Liver (tissue), 9 donors: ENCODE results near the gene SHC3. TPM values are rescaled to one million over a fixed set of nuclear protein-coding genes. Genes with fewer than 3 reads are reported as not detected.

Source experiments
- DNase-seq: peaks from one replicate; pipeline ENCODE4 v3.0.0-alpha.2; 2017; ENCODE audit warnings: low spot score
- H3K27ac ChIP-seq, 2 donors: one replicate each; pipeline ENCODE4 v1.7.0; 2013; ENCODE audit warnings: inconsistent platforms in 2 of 2, low read length in 2 of 2, control low read depth in 1 of 2, low read depth in 1 of 2, mild to moderate bottlenecking in 1 of 2
- H3K27me3 ChIP-seq, 4 donors: one replicate each; pipeline versions ENCODE4 v1.6.1 to v1.7.0; 2013; ENCODE audit warnings: low read length in 3 of 4, inconsistent platforms in 1 of 4, mild to moderate bottlenecking in 1 of 4, moderate library complexity in 1 of 4; ENCODE audit not compliant: control insufficient read depth in 4 of 4, insufficient read depth in 4 of 4
- H3K36me3 ChIP-seq, 4 donors: one replicate each; pipeline versions ENCODE4 v1.6.1 to v1.7.0; 2013; ENCODE audit warnings: low read length in 3 of 4, mild to moderate bottlenecking in 3 of 4, low read depth in 1 of 4, moderate library complexity in 1 of 4; ENCODE audit not compliant: control insufficient read depth in 4 of 4, insufficient read depth in 3 of 4
- H3K4me1 ChIP-seq, 4 donors: one replicate each; pipeline versions ENCODE4 v1.6.1 to v1.7.0; 2013; ENCODE audit warnings: low read length in 3 of 4, mild to moderate bottlenecking in 3 of 4, moderate library complexity in 1 of 4; ENCODE audit not compliant: control insufficient read depth in 4 of 4, insufficient read depth in 4 of 4
- H3K4me3 ChIP-seq, 3 donors: one replicate each; pipeline versions ENCODE4 v1.6.1 to v1.7.0; 2013; ENCODE audit warnings: low read length in 3 of 3, control low read depth in 1 of 3, low read depth in 1 of 3, mild to moderate bottlenecking in 1 of 3
- H3K9ac ChIP-seq, 2 donors: one replicate each; pipeline ENCODE4 v1.7.0; 2013; ENCODE audit warnings: low read length in 2 of 2, mild to moderate bottlenecking in 2 of 2, moderate library complexity in 2 of 2, control low read depth in 1 of 2, low read depth in 1 of 2
- H3K9me3 ChIP-seq, 4 donors: one replicate each; pipeline versions ENCODE4 v1.6.1 to v1.7.0; 2013; ENCODE audit warnings: low read length in 3 of 4; ENCODE audit not compliant: control insufficient read depth in 4 of 4
- FOXA2 ChIP-seq: IDR thresholded peaks from 2 replicates; pipeline ENCODE4 v1.6.1; 2016; ENCODE audit warnings: antibody characterized with exemption
- GABPA ChIP-seq, 2 donors: IDR thresholded peaks in 1 of 2; conservative IDR thresholded peaks in 1 of 2; 2 replicates each; pipeline ENCODE4 v1.6.1; 2016; ENCODE audit warnings: antibody characterized with exemption in 2 of 2, mild to moderate bottlenecking in 1 of 2, moderate library complexity in 1 of 2
- HNF4A ChIP-seq, 2 donors: conservative IDR thresholded peaks; 2 replicates each; pipeline ENCODE4 v1.6.1; 2016; ENCODE audit warnings: antibody characterized with exemption in 2 of 2, mild to moderate bottlenecking in 2 of 2
- JUND ChIP-seq, 2 donors: IDR thresholded peaks; 2 replicates each; pipeline ENCODE4 v1.6.1; 2016; ENCODE audit warnings: antibody characterized with exemption in 2 of 2
- MAX ChIP-seq: IDR thresholded peaks from 2 replicates; pipeline ENCODE4 v1.6.1; 2016; ENCODE audit warnings: antibody characterized with exemption
- RAD21 ChIP-seq, 2 donors: IDR thresholded peaks; 2 replicates each; pipeline ENCODE4 v1.6.1; 2016; ENCODE audit warnings: antibody characterized with exemption in 2 of 2, mild to moderate bottlenecking in 2 of 2
- REST ChIP-seq: IDR thresholded peaks from 2 replicates; pipeline ENCODE4 v1.6.1; 2016; ENCODE audit warnings: antibody characterized with exemption, mild to moderate bottlenecking
- RXRA ChIP-seq, 2 donors: IDR thresholded peaks; 2 replicates each; pipeline ENCODE4 v1.6.1; 2017 to 2018; ENCODE audit warnings: antibody characterized with exemption in 2 of 2, mild to moderate bottlenecking in 1 of 2
- SP1 ChIP-seq: IDR thresholded peaks from 2 replicates; pipeline ENCODE4 v1.6.1; 2018; ENCODE audit warnings: antibody characterized with exemption, mild to moderate bottlenecking
- TAF1 ChIP-seq: conservative IDR thresholded peaks from 2 replicates; pipeline ENCODE4 v1.6.1; 2016; ENCODE audit warnings: antibody characterized with exemption, mild to moderate bottlenecking
- ZBTB33 ChIP-seq: IDR thresholded peaks from 2 replicates; pipeline ENCODE4 v1.6.1; 2016; ENCODE audit warnings: antibody characterized with exemption
- WGBS: extraction: QIAGEN DNeasy Blood & Tissue Kit; methylation state at CpG from one replicate; pipeline ENCODE4 v1.1.7; 2013; 5-methylcytosine and 5-hydroxymethylcytosine counted together
- polyA plus RNA-seq, 2 donors: library from polyadenylated mRNA; stranded (reverse) in 1 of 2; unstranded in 1 of 2; fragments of 200-250 nt in 1 of 2; fragments of >200 nt in 1 of 2; fragmentation: Nextera tagmentation in 1 of 2; extraction: Ambion mirVana in 1 of 2; gene quantifications; one replicate each; pipeline versions ENCODE4 v1.2.1 to v1.2.3, GENCODE V29; 2013 to 2015
- total RNA-seq, 2 donors: library from RNA; depleted of rRNA; stranded (reverse); fragments of >200 nt; gene quantifications; one replicate each; pipeline ENCODE4 v1.2.3, GENCODE V29; 2014
- donor health status: healthy.
- donor health status: healthy.
- donor health status: healthy.
- donor health status: healthy.
- donor health status: healthy.

The SHC3 gene
- total and polyA plus RNA-seq, 4 donors, result 0.03 to 0.08 (median 0.04) TPM

DNA sequence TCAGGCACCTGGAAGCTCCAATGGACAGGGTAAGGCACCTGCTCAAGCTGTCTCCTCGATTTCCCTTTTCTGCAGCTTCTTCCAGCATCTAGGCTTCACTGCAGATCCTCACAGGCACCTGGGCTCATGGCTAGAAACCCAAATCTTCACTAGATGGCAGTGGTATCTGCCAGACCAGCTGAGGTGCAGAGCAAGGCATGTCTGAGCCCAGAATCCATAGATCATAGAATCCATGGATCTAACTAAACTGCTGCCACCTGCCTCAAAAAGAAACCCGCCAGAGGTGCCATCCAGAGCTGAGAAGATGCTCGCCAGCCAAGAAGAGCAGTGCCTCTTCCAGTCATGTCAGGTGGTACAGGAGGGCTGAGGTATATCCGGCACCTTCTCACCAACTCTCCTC lies 6.9 kb downstream of the SHC3 start:
- Histone ChIP-seq H3K9ac (no peak overlapping the region), H3K27ac (no peak overlapping the region), H3K4me3 (no peak overlapping the region), H3K36me3 (no peaks in the 10 kb centered on the region), H3K9me3 (no peaks in the 10 kb centered on the region), H3K4me1 (peaks cover 0 to 5% (median 4%) of the 10 kb centered on the region in 4 donors), H3K27me3 (peaks cover 0 to 4% (median 0%) of the 10 kb centered on the region in 4 donors)
- WGBS, result 71% methylated on average over 4 of the region's 4 CpGs
- DNase-seq, result no peak
- TF ChIP-seq RAD21 (IDR thresholded peaks at IDR 0.05) (peak; percentile 52 to 53), REST (no peak)

- H3K27me3 ChIP-seq, result peaks cover 0 to 4% (median 0%) of the 10 kb centered on the region in 4 donors
These were observed 7.4 kb downstream of the SHC3 start for GRCh38 chr9:89171231-89171630.

GRCh38 chr9:89168901-89169813 lies 9.5 kb downstream of the SHC3 start:
- no peak for TF ChIP-seq RAD21 (IDR thresholded peaks at IDR 0.05)
- no peak for TF ChIP-seq TAF1
- TF ChIP-seq FOXA2, result no peak
- no peak for TF ChIP-seq JUND (IDR thresholded peaks at IDR 0.05)
- no peak for TF ChIP-seq ZBTB33
- no peak for TF ChIP-seq SP1
- no peak for TF ChIP-seq GABPA (IDR thresholded peaks at IDR 0.05 in 1 of 2, conservative IDR thresholded peaks at IDR 0.05 in 1 of 2)
- TF ChIP-seq RXRA (IDR thresholded peaks at IDR 0.05), result no peak
- WGBS, result 91% methylated on average over 9 of the region's 9 CpGs
- Histone ChIP-seq H3K4me1 (peaks cover 0 to 5% (median 4%) of the 10 kb centered on the region in 4 donors), H3K4me3 (no peak overlapping the region), H3K27me3 (no peaks in the 10 kb centered on the region), H3K27ac (no peak overlapping the region), H3K9ac (no peak overlapping the region), H3K36me3 (no peaks in the 10 kb centered on the region), H3K9me3 (no peaks in the 10 kb centered on the region)
- no peak for DNase-seq

More at GRCh38 chr9:89171231-89171630, 7.4 kb downstream of the SHC3 start:
- DNase-seq, result no peak
- no peak overlapping the region for H3K9ac ChIP-seq
- TF ChIP-seq MAX (no peak), GABPA (IDR thresholded peaks at IDR 0.05 in 1 of 2, conservative IDR thresholded peaks at IDR 0.05 in 1 of 2) (no peak), RXRA (IDR thresholded peaks at IDR 0.05) (peak; percentile 49 to 55), HNF4A (conservative IDR thresholded peaks at IDR 0.05) (peak; percentile 22 to 39)
- peaks cover 0 to 5% (median 4%) of the 10 kb centered on the region in 4 donors for H3K4me1 ChIP-seq
- no peak overlapping the region for H3K27ac ChIP-seq
- no peak overlapping the region for H3K4me3 ChIP-seq
- WGBS, result 39% methylated on average over 3 of the region's 3 CpGs
- H3K36me3 ChIP-seq, result no peaks in the 10 kb centered on the region
- no peaks in the 10 kb centered on the region for H3K9me3 ChIP-seq
